HS-27A (cell line): ENCODE results near the gene CTSD.

Experiments used
- DNase-seq: peaks from one replicate; pipeline ENCODE4 v3.0.0-alpha.2; 2012; ENCODE audit warnings: low read depth, missing footprints

Gene CTSD

GRCh38 chr11:1782831-1783724 lies 19.4 kb upstream of the CTSD start:
- no peak for DNase-seq

DNA sequence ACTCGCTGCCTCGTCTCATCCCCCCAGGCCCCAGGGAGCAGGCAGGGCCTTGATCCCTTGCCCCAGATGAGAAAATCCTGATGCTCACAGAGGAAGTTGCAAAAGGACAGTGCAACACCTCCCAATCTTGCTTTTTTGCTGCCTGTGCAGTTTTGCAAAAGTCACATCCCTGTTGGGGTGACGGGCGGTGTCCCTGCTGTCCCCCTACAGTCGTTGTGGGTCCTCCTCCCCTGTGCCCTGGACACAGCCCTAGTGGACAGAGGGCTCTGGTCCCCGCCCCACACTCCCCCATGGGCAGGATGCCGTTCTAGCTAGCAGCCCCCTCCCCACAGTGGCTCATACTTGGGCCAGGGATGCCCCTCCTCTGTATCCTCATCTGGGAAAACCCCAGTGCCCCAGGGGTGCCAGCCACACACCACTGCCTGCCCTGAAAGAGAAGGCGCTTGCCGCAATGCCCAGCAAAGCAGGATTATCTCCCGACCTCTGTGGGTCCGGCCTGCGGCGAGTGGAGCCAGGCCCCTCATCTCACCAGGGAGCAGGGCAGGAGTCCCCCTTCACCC lies 18.4 kb upstream of the CTSD start:
- no peak for DNase-seq

- no peak for DNase-seq
Measured at GRCh38 chr11:1781593-1781975, 17.9 kb upstream of the CTSD start.

DNA sequence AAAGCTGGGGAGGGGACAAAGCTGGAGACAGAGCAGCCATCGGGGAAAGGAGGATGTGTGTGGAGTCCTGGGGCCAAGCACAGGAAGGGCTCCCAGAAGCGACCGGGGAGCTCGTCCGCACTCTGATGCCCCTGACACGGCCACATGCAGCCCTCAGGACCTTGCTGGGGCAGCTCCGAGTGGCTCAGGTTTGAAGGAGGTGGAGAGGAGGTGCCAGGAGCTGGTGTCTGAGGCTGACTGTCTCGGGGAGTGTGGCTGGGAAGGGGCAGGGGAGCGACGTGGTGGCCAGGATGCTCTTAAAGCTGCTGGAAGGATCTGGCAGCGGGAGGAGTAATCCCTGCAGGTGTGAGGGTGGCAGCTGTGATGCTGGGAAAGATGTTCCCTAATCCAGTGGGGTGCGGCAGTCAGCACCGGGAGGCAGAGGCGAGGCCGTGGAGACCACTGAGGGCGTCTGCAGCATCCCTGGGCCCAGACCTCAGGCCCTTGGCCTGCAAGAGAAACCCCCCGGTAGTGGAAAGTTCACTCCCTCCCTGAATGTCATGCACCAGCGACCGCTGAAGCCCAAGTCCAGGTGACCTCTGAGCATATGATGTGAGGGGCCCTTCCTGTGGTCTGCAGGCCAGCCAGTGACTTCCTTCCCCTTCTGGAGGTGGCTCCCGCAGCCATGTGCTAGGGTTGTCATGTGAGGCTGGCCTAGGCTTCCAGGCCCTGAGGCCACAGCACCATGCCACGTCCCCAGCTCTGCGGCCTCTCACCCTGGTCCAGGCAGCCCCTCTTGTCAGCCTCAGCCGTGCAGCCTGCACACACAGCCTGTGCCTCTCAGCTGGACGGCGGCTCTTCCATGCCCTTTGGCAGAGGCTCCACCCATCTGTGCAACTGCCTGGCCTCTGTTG lies 17.2 kb upstream of the CTSD start:
- no peak for DNase-seq

GRCh38 chr11:1779806-1780699 lies 16.3 kb upstream of the CTSD start:
- no peak for DNase-seq

DNA sequence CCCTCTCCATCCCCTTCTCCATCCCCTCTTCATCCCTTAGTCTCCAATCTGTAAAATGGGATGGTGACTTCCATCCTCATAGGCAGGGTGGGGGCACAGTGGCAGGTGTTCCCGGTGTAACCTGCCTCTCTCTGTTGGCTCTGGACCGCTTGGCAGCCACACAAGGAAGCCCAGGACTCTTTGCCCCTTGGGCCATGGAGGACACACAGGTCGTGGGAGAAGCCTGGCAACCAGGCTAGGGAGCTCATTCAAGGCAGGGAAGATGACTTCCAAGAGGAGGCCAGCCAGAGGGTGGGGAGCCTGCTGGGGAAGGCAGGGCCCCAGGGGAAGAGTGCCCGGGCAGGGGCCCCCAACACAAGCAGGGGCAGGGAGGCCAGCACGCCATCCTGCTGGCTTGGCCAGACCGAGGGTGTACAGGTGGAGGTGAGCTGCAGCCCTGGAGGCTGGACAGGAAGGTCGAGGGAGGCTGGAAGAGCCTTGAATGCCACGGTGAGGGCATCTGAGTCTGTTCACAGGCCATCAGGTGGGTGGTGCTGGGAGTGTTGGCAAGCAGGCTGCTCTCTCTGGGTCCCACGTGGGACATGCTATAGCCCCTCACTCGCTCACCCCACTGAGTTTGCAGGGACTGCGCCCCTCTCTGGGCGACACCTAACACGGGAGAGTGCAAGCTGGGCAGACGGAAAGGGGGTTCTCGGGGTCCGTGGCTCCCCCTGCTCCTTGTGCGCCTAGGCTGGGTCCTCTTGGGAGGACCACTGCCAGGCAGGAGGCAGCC lies 15.5 kb upstream of the CTSD start:
- DNase-seq, result no peak

DNA sequence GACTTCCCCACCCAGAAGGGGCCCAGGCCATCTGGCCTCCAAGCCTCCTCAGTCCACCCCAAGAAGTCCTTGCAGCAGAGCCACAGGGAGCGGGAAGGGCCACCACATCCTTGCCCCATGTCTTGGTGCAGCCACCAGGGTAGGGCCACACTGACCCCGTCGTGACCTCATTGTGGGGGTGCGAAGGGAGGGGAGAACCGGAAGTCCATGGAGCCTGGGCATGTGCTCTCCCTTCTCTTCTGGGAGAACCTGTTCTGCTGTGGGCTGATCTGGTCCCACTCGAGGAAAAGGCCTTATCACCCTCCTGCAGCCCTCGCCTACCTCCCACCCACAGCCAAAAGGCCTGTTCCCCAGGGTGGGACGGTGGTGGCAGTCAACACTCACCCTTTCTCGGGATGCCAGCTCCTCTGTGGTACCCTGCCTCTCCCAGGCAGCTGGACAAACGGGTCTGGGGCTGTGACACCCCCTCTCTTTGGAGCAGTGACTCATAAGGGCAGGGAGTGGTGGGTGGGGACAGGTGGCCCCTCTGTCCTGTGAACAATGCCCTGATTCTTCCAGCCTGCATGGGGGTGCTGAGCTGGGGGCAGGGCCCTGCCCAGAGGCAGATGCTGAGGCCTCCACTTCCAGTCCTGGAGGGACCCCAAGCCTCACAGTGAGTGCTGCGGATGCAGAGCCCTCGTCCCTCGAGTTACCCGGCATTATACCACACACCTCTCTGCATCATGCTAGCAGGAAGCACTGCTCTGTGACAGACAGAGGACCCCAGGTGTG lies 14.6 kb upstream of the CTSD start:
- DNase-seq, result no peak

- no peak for DNase-seq
Measured at GRCh38 chr11:1777737-1778136, 14.0 kb upstream of the CTSD start.

GRCh38 chr11:1776944-1777715 lies 13.4 kb upstream of the CTSD start:
- no peak for DNase-seq

DNA sequence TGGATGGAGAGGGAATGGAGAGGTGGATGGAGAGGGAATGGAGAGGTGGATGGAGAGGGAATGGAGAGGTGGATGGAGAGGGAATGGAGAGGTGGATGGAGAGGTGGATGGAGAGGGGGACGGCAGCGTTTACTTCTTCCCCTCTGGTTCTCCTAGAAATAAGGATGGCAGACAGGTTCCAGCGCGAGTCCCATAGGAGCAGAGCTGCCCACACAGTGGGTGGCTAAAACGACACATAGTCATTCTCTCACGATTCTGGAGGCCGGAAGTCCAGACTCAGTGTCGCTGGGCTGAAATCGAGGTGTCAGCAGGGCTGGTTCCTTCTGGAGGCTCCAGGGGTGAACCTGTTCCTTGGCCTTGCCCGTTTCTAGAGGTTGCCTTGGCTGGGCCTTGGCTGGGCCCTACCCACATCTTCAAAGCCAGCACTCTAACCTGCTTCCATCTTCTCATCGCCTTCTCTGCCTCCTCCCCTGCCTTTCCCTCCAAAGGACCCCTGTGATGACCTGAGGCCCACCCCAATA lies 12.7 kb upstream of the CTSD start:
- no peak for DNase-seq

DNA sequence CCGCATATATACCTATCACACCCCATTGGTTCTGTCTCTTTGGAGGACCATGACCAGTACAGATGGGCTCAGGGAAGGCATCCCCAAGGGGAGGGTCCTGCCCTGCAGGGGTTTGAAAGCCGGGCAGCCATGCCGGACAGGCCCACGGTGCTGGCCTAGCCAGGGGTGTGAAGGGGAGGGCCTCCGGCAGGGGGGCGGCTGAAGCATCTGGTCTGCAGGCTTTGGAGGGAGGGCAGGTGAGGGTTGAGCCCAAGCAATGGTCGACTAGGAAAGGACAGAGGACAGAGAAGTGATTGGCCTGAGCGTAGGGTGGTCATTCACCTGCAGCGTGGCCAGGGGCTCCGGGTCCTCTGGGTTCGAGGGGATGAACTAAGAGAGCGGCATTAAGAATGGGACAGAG lies 11.2 kb upstream of the CTSD start:
- no peak for DNase-seq

GRCh38 chr11:1773994-1774550 lies 10.3 kb upstream of the CTSD start:
- DNase-seq, result no peak

DNA sequence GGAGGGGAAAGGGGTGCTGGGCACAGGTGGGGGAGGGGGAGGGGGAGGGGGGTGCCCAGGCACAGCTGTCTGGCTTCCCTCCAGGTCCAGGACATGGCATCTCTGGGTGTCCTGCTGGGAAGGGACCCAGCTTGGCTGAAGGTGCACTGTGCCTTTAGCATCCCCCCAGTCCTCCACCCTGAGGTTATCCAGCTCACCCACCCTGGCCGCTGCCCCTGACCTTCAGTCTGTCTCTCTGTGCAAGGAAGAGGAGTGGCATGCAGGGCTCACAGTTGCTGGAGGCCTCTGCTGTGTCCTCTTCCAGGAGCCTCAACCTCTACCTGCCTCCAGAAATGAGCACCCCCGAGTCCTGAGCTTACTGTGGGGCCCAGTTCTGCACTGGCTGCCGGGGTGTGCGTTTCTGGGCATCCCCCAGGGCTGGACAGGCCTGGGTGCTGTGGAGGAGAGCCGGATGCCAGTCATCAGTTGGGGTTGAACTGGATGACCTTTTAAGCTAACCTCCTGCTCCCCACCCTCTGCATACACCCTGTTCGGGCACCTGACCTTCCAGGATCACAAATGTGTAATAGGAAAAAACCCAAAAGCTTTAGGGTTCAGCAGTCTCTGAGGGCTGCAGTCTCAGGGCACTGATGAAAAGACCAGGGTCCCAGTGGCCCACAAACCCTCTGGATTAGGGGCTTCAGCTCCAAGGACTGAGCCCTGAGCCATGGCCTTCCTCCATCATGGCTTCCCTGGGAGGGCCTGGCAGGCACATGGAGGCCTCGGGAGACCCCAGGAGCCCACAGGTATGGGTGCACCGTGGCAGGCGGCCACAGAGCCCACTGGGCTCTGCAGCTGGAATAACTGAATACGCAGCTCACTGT lies 9.6 kb upstream of the CTSD start:
- DNase-seq, result no peak

GRCh38 chr11:1772270-1773130 lies 8.8 kb upstream of the CTSD start:
- DNase-seq, result peak; percentile 77

- no peak for DNase-seq
Measured at GRCh38 chr11:1771700-1772099, 8.0 kb upstream of the CTSD start.

DNA sequence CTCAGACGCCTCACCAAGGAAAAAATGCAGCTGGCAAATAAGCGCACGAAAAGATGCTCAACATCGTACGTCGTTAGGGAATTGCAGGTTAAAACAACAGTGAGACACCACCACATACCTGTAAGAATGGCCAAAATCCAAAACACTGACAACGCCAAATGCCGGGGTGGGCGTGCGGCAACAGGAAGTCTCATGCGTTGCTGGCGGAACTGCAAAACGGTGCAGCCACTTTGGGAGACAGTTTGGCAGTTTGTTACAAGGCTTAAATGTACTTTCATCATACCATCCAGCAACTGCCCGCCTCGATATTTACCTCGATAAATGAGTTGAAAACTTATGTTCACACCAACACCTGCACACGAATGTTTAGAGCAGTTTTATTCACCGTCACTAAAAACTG lies 7.5 kb upstream of the CTSD start:
- no peak for DNase-seq

DNA sequence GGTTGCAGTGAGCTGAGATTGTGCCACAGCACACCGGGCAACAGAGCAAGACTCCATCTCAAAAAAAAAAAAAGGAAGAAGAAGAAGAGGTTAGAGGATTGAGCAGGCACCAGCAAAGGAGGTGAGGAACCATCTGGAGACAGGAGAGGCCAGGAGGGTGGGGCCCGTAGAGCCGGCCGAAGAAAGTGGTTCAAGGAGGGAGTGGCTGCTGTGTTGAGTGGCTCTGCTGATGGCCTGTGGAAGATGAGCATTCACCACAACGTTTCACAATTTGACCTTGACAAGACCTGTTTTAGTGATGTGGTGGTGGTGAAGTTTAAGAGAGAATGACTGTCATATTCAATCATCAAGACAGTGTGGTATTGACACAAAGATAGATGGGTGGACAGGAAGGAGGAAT lies 6.8 kb upstream of the CTSD start:
- no peak for DNase-seq
